Natural killer cell (primary cell): Measurements from ENCODE around the gene OGN. TPM values are rescaled to one million over a fixed set of nuclear protein-coding genes. Genes with fewer than 3 reads are reported as not detected.
"Not testable (repeated sequence)": the region's sequence is repeated elsewhere in the genome, so short reads cannot be mapped to it uniquely, and the experiment has no call there.

Source experiments
- ATAC-seq, 3 donors: fragments of 150-1000 bp in 2 of 3; fragments of 200-7000 bp in 1 of 3; cut with Tn5 transposase; 1 replicate in 1 of 3; 2 replicates in 2 of 3; pipeline ENCODE4 v1.10.0; 2021; ENCODE audit warnings: mild to moderate bottlenecking in 2 of 3, moderate library complexity in 2 of 3
- DNase-seq, 2 donors: peaks; one replicate each; pipeline versions ENCODE4 v3.0.0 to v3.0.0-alpha.2; 2013 to 2021; ENCODE audit warnings: mixed read lengths in 1 of 2
- H3K27ac ChIP-seq: one replicate; pipeline ENCODE4 v1.5.1; 2013; ENCODE audit warnings: mild to moderate bottlenecking, low read length
- H3K27me3 ChIP-seq: one replicate; pipeline ENCODE4 v1.6.1; 2013; ENCODE audit warnings: low read length; ENCODE audit not compliant: control insufficient read depth, insufficient read depth
- H3K36me3 ChIP-seq: one replicate; pipeline ENCODE4 v1.6.1; 2013; ENCODE audit warnings: low read length; ENCODE audit not compliant: control insufficient read depth, insufficient read depth
- H3K4me1 ChIP-seq: one replicate; pipeline ENCODE4 v1.6.1; 2013; ENCODE audit warnings: low read length; ENCODE audit not compliant: control insufficient read depth, insufficient read depth
- H3K4me3 ChIP-seq: one replicate; pipeline ENCODE4 v1.5.1; 2013; ENCODE audit warnings: low read length
- H3K9me3 ChIP-seq: one replicate; pipeline ENCODE4 v1.6.1; 2013; ENCODE audit warnings: low read length; ENCODE audit not compliant: control insufficient read depth, insufficient read depth
- H3K27ac Mint-ChIP-seq, 2 donors: one replicate each; pipeline ENCODE4 v1.8.0; 2022; ENCODE audit warnings: mild to moderate bottlenecking in 2 of 2, mixed read lengths in 2 of 2, moderate library complexity in 1 of 2
- H3K27me3 Mint-ChIP-seq, 2 donors: one replicate each; pipeline ENCODE4 v1.8.0; 2022; ENCODE audit warnings: low read depth in 2 of 2, mixed read lengths in 2 of 2
- H3K36me3 Mint-ChIP-seq: one replicate; pipeline ENCODE4 v1.8.0; 2022; ENCODE audit warnings: mixed read lengths
- H3K4me1 Mint-ChIP-seq, 2 donors: one replicate each; pipeline ENCODE4 v1.8.0; 2022; ENCODE audit warnings: mixed read lengths in 2 of 2
- H3K4me3 Mint-ChIP-seq: one replicate; pipeline ENCODE4 v1.8.0; 2022; ENCODE audit warnings: mild to moderate bottlenecking, moderate library complexity, mixed read lengths
- H3K9me3 Mint-ChIP-seq, 2 donors: one replicate each; pipeline ENCODE4 v1.8.0; 2022; ENCODE audit warnings: mixed read lengths in 2 of 2
- CTCF ChIP-seq: fragments of 200-600 bp; IDR thresholded peaks from one replicate; pipeline ENCODE4 v1.8.0; 2022; ENCODE audit warnings: antibody characterized with exemption
- WGBS: methylation state at CpG from one replicate; pipeline ENCODE4 v1.1.7; 2013; ENCODE audit warnings: missing lambda C conversion rate; ENCODE audit not compliant: insufficient coverage; 5-methylcytosine and 5-hydroxymethylcytosine counted together
- intact Hi-C: fragments of 100-400 bp; cut with micrococcal nuclease; formaldehyde crosslinking; loops from one replicate; pipeline ENCODE4 v1.14.2; 2022
- total RNA-seq, 4 donors: library from RNA; stranded (reverse); fragments of 120-200 nt in 1 of 4; gene quantifications; one replicate each; pipeline versions ENCODE4 v1.2.3 to v1.2.4, GENCODE V29; 2013 to 2022

OGN gene
- total RNA-seq, 3 donors from 2014 or later (not counting 1 experiment from before 2014, with no cell fraction given), result 0.18 to 0.33 TPM; not detected in 1

- no peak for TF ChIP-seq CTCF
- Histone ChIP-seq H3K4me1 (no peaks in the 10 kb centered on the region), H3K36me3 (no peaks in the 10 kb centered on the region), H3K4me3 (no peak overlapping the region), H3K27ac (no peak overlapping the region), H3K9me3 (no peaks in the 10 kb centered on the region), H3K27me3 (no peaks in the 10 kb centered on the region)
- WGBS, result no CpG with 5 or more reads among the region's 1 CpG
- DNase-seq, result no peak
- Mint-ChIP-seq H3K27ac (no peak overlapping the region), H3K36me3 (no peaks in the 10 kb centered on the region), H3K27me3 (no peaks in the 10 kb centered on the region), H3K4me1 (no peaks in the 10 kb centered on the region), H3K4me3 (no peak overlapping the region), H3K9me3 (no peaks in the 10 kb centered on the region)
- no peak for ATAC-seq
- intact Hi-C loops, result no loop called here
Measured at GRCh38 chr9:92414566-92414965, 10.2 kb upstream of the OGN start.

- H3K36me3 ChIP-seq, H3K9me3 Mint-ChIP-seq, DNase-seq, H3K27me3 Mint-ChIP-seq, H3K9me3 ChIP-seq, H3K4me3 Mint-ChIP-seq, intact Hi-C loops, H3K4me1 ChIP-seq, H3K27me3 ChIP-seq, H3K36me3 Mint-ChIP-seq, H3K4me3 ChIP-seq, H3K27ac ChIP-seq, ATAC-seq: not testable (repeated sequence)
- 84% methylated on average over 4 of the region's 4 CpGs for WGBS
- peak overlapping the region in 1 of 2 donors; percentile 46 for H3K27ac Mint-ChIP-seq
- peaks cover 13% of the 10 kb centered on the region in 2 donors for H3K4me1 Mint-ChIP-seq
Measured at GRCh38 chr9:92411157-92411556, 6.8 kb upstream of the OGN start.

GRCh38 chr9:92408747-92409478, 4.5 kb upstream of the OGN start:
- no peak overlapping the region for H3K27ac Mint-ChIP-seq
- DNase-seq, result no peak
- no peaks in the 10 kb centered on the region for H3K9me3 Mint-ChIP-seq
- no peak overlapping the region for H3K27ac ChIP-seq
- H3K4me1 ChIP-seq, result peaks cover 9% of the 10 kb centered on the region
- H3K27me3 ChIP-seq, result no peaks in the 10 kb centered on the region
- no peaks in the 10 kb centered on the region for H3K36me3 Mint-ChIP-seq
- no peak for TF ChIP-seq CTCF
- ATAC-seq, result no peak
- H3K36me3 ChIP-seq, result no peaks in the 10 kb centered on the region
- H3K4me3 ChIP-seq, result no peak overlapping the region
- H3K27me3 Mint-ChIP-seq, result no peaks in the 10 kb centered on the region
- H3K4me1 Mint-ChIP-seq, result peaks cover 18 to 19% of the 10 kb centered on the region in 2 donors
- intact Hi-C loops, result no loop called here
- no peak overlapping the region for H3K4me3 Mint-ChIP-seq
- WGBS, result no CpG with 5 or more reads among the region's 2 CpGs
- H3K9me3 ChIP-seq, result no peaks in the 10 kb centered on the region

- no peaks in the 10 kb centered on the region for H3K27me3 Mint-ChIP-seq
- H3K9me3 ChIP-seq, result no peaks in the 10 kb centered on the region
- H3K27ac ChIP-seq, result no peak overlapping the region
- H3K4me3 Mint-ChIP-seq, result no peak overlapping the region
- no peaks in the 10 kb centered on the region for H3K36me3 ChIP-seq
- DNase-seq, result no peak
- intact Hi-C loops, result no loop called here
- no peaks in the 10 kb centered on the region for H3K27me3 ChIP-seq
- no peak overlapping the region for H3K27ac Mint-ChIP-seq
- ATAC-seq, result no peak
- H3K36me3 Mint-ChIP-seq, result no peaks in the 10 kb centered on the region
- H3K4me1 Mint-ChIP-seq, result peaks cover 18 to 19% of the 10 kb centered on the region in 2 donors
- H3K9me3 Mint-ChIP-seq, result no peaks in the 10 kb centered on the region
- peaks cover 9% of the 10 kb centered on the region for H3K4me1 ChIP-seq
- 94% methylated on average over 2 of the region's 2 CpGs for WGBS
- no peak for TF ChIP-seq CTCF
- H3K4me3 ChIP-seq, result no peak overlapping the region
Measured at GRCh38 chr9:92407818-92408217, 3.4 kb upstream of the OGN start.
